WTC11 (cell line): ENCODE data around the gene TVP23A. TPM values are rescaled to one million over a fixed set of nuclear protein-coding genes. Genes with fewer than 3 reads are reported as not detected.
"Not testable (repeated sequence)": the region's sequence is repeated elsewhere in the genome, so short reads cannot be mapped to it uniquely, and the experiment has no call there.

ENCODE experiments used
- ATAC-seq: fragments of 200-7000 bp; cut with Tn5 transposase; 2 replicates; pipeline ENCODE4 v1.10.0; 2021; ENCODE audit warnings: mild to moderate bottlenecking, moderate library complexity
- CTCF ChIA-PET: fragments of 300-600 bp; sonication (Branson Sonifier 250); formaldehyde crosslinking; loops from one replicate; lab custom pipeline; 2021; ENCODE audit warnings: antibody characterized with exemption; lab: Charles Lee
- POLR2A ChIA-PET: fragments of 350-600 bp; sonication (Branson Sonifier 250); formaldehyde crosslinking; loops from one replicate; lab custom pipeline; 2021; ENCODE audit warnings: antibody characterized with exemption; lab: Charles Lee
- DNase-seq: peaks from one replicate; pipeline ENCODE4 v3.0.0; 2021; ENCODE audit warnings: low spot score
- H3K27ac Mint-ChIP-seq: 2 replicates; pipeline ENCODE4 v1.8.0; 2021; ENCODE audit warnings: mixed read lengths
- H3K27me3 Mint-ChIP-seq: 2 replicates; pipeline ENCODE4 v1.8.0; 2021; ENCODE audit warnings: low read depth, mild to moderate bottlenecking, moderate library complexity, mixed read lengths
- H3K36me3 Mint-ChIP-seq: 2 replicates; pipeline ENCODE4 v1.8.0; 2021; ENCODE audit warnings: mixed read lengths
- H3K4me1 Mint-ChIP-seq: 2 replicates; pipeline ENCODE4 v1.8.0; 2022; ENCODE audit warnings: mixed read lengths
- H3K4me3 Mint-ChIP-seq: 2 replicates; pipeline ENCODE4 v1.8.0; 2021; ENCODE audit warnings: mild to moderate bottlenecking, moderate library complexity, mixed read lengths
- H3K9me3 Mint-ChIP-seq: 2 replicates; pipeline ENCODE4 v1.8.0; 2021; ENCODE audit warnings: mixed read lengths
- FOXJ3 ChIP-seq: sonication (generic); formaldehyde crosslinking; IDR thresholded peaks from 2 replicates; pipeline ENCODE4 v1.9.0; 2021; ENCODE audit warnings: missing genetic modification reagents, mild to moderate bottlenecking, borderline replicate concordance
- FOXK1 ChIP-seq: sonication (generic); formaldehyde crosslinking; IDR thresholded peaks from 2 replicates; pipeline ENCODE4 v1.8.0; 2022; ENCODE audit warnings: mild to moderate bottlenecking, moderate library complexity, missing genetic modification reagents
- NFATC4 ChIP-seq: fragments of 250-450 bp; sonication (Bioruptor Pico); IDR thresholded peaks from 2 replicates; pipeline ENCODE4 v1.9.0; 2021; ENCODE audit warnings: mild to moderate bottlenecking
- NFE2L1 ChIP-seq: sonication (generic); formaldehyde crosslinking; IDR thresholded peaks from 2 replicates; pipeline ENCODE4 v1.8.1; 2023; ENCODE audit warnings: missing genetic modification reagents
- NR1H2 ChIP-seq: sonication (generic); formaldehyde crosslinking; IDR thresholded peaks from 2 replicates; pipeline ENCODE4 v1.9.0; 2021; ENCODE audit warnings: mild to moderate bottlenecking, moderate library complexity, missing genetic modification reagents
- NR2C2 ChIP-seq: sonication (generic); formaldehyde crosslinking; IDR thresholded peaks from 2 replicates; pipeline ENCODE4 v1.8.0; 2022; ENCODE audit warnings: mild to moderate bottlenecking, missing genetic modification reagents
- OVOL2 ChIP-seq: fragments of 250-450 bp; sonication (Bioruptor Pico); IDR thresholded peaks from 2 replicates; pipeline ENCODE4 v1.9.0; 2021; ENCODE audit warnings: mild to moderate bottlenecking, borderline replicate concordance
- PRDM15 ChIP-seq: sonication (generic); formaldehyde crosslinking; IDR thresholded peaks from 2 replicates; pipeline ENCODE4 v1.8.0; 2022; ENCODE audit warnings: missing genetic modification reagents
- TEAD4 ChIP-seq: sonication (generic); formaldehyde crosslinking; IDR thresholded peaks from 2 replicates; pipeline ENCODE4 v1.8.0; 2022; ENCODE audit warnings: mild to moderate bottlenecking, missing genetic modification reagents
- ZBTB21 ChIP-seq: sonication (generic); formaldehyde crosslinking; IDR thresholded peaks from 2 replicates; pipeline ENCODE4 v1.8.1; 2023; ENCODE audit warnings: mild to moderate bottlenecking, missing genetic modification reagents, borderline replicate concordance
- ZNF532 ChIP-seq: fragments of 250-450 bp; sonication (Bioruptor Pico); IDR thresholded peaks from 2 replicates; pipeline ENCODE4 v1.9.0; 2021; ENCODE audit warnings: mild to moderate bottlenecking, borderline replicate concordance
- total RNA-seq: library from RNA; stranded (reverse); gene quantifications from 3 replicates; pipeline ENCODE4 v1.2.3, GENCODE V29; 2021
- TF ChIP-seq, protein P1 (sequence below): sonication (generic); formaldehyde crosslinking; IDR thresholded peaks from 2 replicates; pipeline ENCODE4 v1.8.1; 2022; ENCODE audit warnings: mild to moderate bottlenecking, moderate library complexity, missing genetic modification reagents

The TVP23A gene
- total RNA-seq, 1 experiment from 2014 or later: 1.2 TPM

GRCh38 chr16:10743610-10744369 is 74.8 kb downstream of the TVP23A start, which contains the start of gene NUBP1 (continued):
- peak; percentile 55; the same call in 1 of the 2 replicates for TF ChIP-seq ZNF532 (CRISPR knock-in tag)

DNA sequence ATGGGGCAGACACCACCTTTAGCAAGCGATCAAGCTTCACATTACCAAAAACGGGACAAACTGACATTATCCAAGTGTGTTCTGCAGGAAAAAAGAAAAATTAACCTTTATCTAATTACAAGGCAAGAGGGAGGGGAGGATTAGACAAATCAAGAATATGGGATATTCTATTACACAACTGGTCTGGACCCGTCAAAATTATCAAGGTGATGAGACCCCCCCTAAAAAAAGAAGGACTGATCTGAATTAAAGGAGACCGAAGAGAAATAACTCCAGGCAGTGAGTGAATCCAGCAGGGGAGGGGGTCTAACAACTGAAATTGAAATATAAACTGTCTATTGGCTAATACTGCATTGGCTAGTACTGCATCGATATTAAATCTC is 75.4 kb downstream of the TVP23A start:
- ChIA-PET POLR2A (interaction anchor here (1.0 kb wide), 1 partner anchor 75 kb away, joined by 3 read pairs; no protein-coding TSS in a partner anchor), CTCF (interaction anchor here (1.3 to 3.1 kb wide), 2 partner anchors 176 to 222 kb away, joined by 4 to 35 read pairs; no protein-coding TSS in a partner anchor)
- no peaks in the 10 kb centered on the region; the same call in 1 of the 2 replicates for H3K36me3 Mint-ChIP-seq
- ATAC-seq (no peak), DNase-seq (no peak)
- H3K9me3 Mint-ChIP-seq: no peaks in the 10 kb centered on the region
- H3K4me1 Mint-ChIP-seq: peaks cover 11% of the 10 kb centered on the region
- peak overlapping the region; percentile 97 for H3K27ac Mint-ChIP-seq
- H3K4me3 Mint-ChIP-seq: peak overlapping the region; percentile 88
- no peak for TF ChIP-seq NR1H2
- TF ChIP-seq ZBTB21 (CRISPR knock-in tag): no peak
- no peak for TF ChIP-seq FOXJ3
- TF ChIP-seq, protein P1, sequence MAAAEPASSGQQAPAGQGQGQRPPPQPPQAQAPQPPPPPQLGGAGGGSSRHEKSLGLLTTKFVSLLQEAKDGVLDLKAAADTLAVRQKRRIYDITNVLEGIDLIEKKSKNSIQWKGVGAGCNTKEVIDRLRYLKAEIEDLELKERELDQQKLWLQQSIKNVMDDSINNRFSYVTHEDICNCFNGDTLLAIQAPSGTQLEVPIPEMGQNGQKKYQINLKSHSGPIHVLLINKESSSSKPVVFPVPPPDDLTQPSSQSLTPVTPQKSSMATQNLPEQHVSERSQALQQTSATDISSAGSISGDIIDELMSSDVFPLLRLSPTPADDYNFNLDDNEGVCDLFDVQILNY (CRISPR knock-in tag): no peak
- TF ChIP-seq TEAD4 (CRISPR knock-in tag): no peak
- TF ChIP-seq NFE2L1 (CRISPR knock-in tag): no peak
- no peaks in the 10 kb centered on the region for H3K27me3 Mint-ChIP-seq

DNA sequence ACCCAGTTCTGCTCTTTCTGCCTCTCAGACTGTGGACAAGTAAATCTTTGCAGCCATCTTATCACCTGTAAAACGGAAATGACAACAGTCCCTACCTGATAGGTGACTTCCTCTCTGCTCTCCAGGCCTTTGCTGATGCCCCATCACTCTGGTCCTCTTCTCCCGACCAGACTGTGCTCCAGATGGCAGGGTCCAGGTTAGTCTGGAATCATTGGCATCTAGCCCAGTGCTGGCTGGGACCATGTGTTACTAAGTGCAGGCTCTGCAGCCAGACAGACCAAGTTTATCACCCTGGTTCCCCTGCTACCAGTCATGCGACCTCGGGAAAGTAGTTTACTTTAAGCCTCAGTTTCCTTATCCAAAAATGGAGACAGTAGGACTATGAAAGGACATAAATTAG is 76.8 kb downstream of the TVP23A start:
- no peaks in the 10 kb centered on the region; the same call in 1 of the 2 replicates for H3K36me3 Mint-ChIP-seq
- no peaks in the 10 kb centered on the region for H3K27me3 Mint-ChIP-seq
- DNase-seq (no peak), ATAC-seq (no peak)
- TF ChIP-seq NFATC4 (CRISPR knock-in tag): no peak
- peak overlapping the region; percentile 57; the same call in 1 of the 2 replicates for H3K27ac Mint-ChIP-seq
- no peak overlapping the region for H3K4me3 Mint-ChIP-seq
- H3K9me3 Mint-ChIP-seq: no peaks in the 10 kb centered on the region
- CTCF ChIA-PET: no interaction called here
- H3K4me1 Mint-ChIP-seq: peaks cover 11% of the 10 kb centered on the region
- POLR2A ChIA-PET: no interaction called here

- H3K27me3 Mint-ChIP-seq, CTCF ChIA-PET, POLR2A ChIA-PET, H3K27ac Mint-ChIP-seq, H3K4me3 Mint-ChIP-seq, H3K36me3 Mint-ChIP-seq, DNase-seq, H3K9me3 Mint-ChIP-seq, ATAC-seq: not testable (repeated sequence)
- peaks cover 11% of the 10 kb centered on the region for H3K4me1 Mint-ChIP-seq
Measured at GRCh38 chr16:10741249-10741648, 77.3 kb downstream of the TVP23A start.

DNA sequence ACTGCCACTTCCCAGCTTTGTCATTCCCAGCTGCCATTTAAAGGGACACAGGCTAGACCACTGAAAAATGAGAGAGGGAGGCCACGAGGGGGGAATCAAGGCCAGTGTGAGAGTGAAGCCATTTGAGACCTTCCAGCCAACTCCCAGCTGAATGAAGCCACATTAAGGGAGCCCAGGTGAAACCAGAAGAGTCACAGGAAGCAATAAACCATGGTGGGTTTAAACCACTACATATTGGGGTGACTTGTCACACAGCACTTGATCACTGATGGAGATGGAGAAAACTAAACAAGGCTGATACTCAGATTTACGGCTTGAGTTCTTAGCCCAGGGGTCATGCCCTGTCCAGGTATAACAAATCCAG is 77.8 kb downstream of the TVP23A start:
- H3K9me3 Mint-ChIP-seq: no peaks in the 10 kb centered on the region
- peaks cover 11% of the 10 kb centered on the region for H3K4me1 Mint-ChIP-seq
- H3K36me3 Mint-ChIP-seq: no peaks in the 10 kb centered on the region; the same call in 1 of the 2 replicates
- H3K27me3 Mint-ChIP-seq: no peaks in the 10 kb centered on the region
- ATAC-seq (no peak), DNase-seq (no peak)
- no peak overlapping the region for H3K4me3 Mint-ChIP-seq
- CTCF ChIA-PET: no interaction called here
- no peak overlapping the region for H3K27ac Mint-ChIP-seq
- no peak for TF ChIP-seq NR2C2 (CRISPR knock-in tag)
- no peak for TF ChIP-seq PRDM15 (CRISPR knock-in tag)
- TF ChIP-seq FOXK1 (CRISPR knock-in tag): no peak
- TF ChIP-seq OVOL2 (CRISPR knock-in tag): no peak
- POLR2A ChIA-PET: no interaction called here
